ENCODE measurements around the gene FADS1. TPM values are rescaled to one million over a fixed set of nuclear protein-coding genes. Genes with fewer than 3 reads are reported as not detected.

The FADS1 gene
- total and polyA plus RNA-seq, 7 donors: 8.6 to 93.2 (median 17.2) TPM

DNA sequence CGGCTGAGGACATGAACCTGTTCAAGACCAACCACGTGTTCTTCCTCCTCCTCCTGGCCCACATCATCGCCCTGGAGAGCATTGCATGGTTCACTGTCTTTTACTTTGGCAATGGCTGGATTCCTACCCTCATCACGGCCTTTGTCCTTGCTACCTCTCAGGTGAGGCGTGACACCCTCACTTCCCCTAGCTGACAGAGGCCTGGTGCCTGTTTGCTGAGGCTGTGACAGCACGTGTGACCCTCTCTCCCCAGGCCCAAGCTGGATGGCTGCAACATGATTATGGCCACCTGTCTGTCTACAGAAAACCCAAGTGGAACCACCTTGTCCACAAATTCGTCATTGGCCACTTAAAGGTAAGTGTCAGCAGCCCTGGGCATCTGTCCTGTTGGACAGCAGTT, 23.6 kb upstream of the FADS1 start:
- Histone ChIP-seq H3K27me3 (ENCODE audit: insufficient read depth in 3 of 3, low read length in 2 of 3) (no peaks in the 10 kb centered on the region), H3K36me3 (ENCODE audit: insufficient read depth in 1 of 2, low read depth in 1 of 2) (peaks cover 0 to 4% of the 10 kb centered on the region in 2 donors), H3K4me1 (no peaks in the 10 kb centered on the region), H3K27ac (no peak overlapping the region), H3K9me3 (no peaks in the 10 kb centered on the region), H3K4me3 (no peak overlapping the region)
- no peak for TF ChIP-seq CTCF (IDR thresholded peaks at IDR 0.05)
- no peak for ATAC-seq
- WGBS, 3 donors: 93 to 97% (median 95%) methylated on average over 7 of the region's 7 CpGs
- intact Hi-C loops (cut with DNase I): no loop called here
- no peak for DNase-seq

DNA sequence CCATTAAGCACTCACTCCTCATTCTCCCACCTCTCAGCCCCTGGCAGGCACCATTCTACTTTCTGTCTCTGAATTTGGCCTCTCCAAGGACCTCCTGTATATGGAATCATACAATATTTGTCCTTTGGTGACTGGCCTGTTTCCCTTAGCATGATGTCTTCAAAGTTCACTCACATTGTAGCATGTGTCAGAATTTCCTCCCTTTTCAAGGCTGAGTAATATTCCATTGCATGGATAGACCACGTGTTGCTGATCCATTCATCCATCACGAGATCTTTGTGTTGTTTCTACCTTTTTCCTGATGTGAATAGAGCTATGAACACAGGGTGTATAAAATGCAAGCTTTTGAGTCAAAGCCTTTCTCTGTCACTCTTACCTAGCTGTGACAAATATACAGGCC, 22.9 kb upstream of the FADS1 start:
- Histone ChIP-seq H3K9me3 (no peaks in the 10 kb centered on the region), H3K4me3 (no peak overlapping the region), H3K27ac (no peak overlapping the region), H3K36me3 (ENCODE audit: insufficient read depth in 1 of 2, low read depth in 1 of 2) (peaks cover 0 to 4% of the 10 kb centered on the region in 2 donors), H3K27me3 (ENCODE audit: insufficient read depth in 3 of 3, low read length in 2 of 3) (no peaks in the 10 kb centered on the region), H3K4me1 (no peaks in the 10 kb centered on the region)
- no peak for TF ChIP-seq CTCF (IDR thresholded peaks at IDR 0.05)
- DNase-seq (no peak), ATAC-seq (no peak)
- intact Hi-C loops (cut with DNase I): no loop called here
- WGBS, 3 donors: 97 to 100% (median 99%) methylated on average over 2 of the region's 2 CpGs

GRCh38 chr11:61838921-61839320, 22.1 kb upstream of the FADS1 start:
- no peak overlapping the region for H3K27ac ChIP-seq
- ATAC-seq (no peak), DNase-seq (no peak)
- intact Hi-C loops (cut with DNase I): no loop called here
- 88 to 92% (median 88%) methylated on average over 10 of the region's 10 CpGs for WGBS, 3 donors
- TF ChIP-seq CTCF (IDR thresholded peaks at IDR 0.05): no peak
- no peaks in the 10 kb centered on the region for H3K4me1 ChIP-seq
- peaks cover 0 to 4% of the 10 kb centered on the region in 2 donors for H3K36me3 ChIP-seq (ENCODE audit: insufficient read depth in 1 of 2, low read depth in 1 of 2)
- no peaks in the 10 kb centered on the region for H3K27me3 ChIP-seq (ENCODE audit: insufficient read depth in 3 of 3, low read length in 2 of 3)
- H3K4me3 ChIP-seq: no peak overlapping the region
- no peaks in the 10 kb centered on the region for H3K9me3 ChIP-seq

GRCh38 chr11:61838501-61838900, 21.7 kb upstream of the FADS1 start:
- intact Hi-C loops (cut with DNase I): no loop called here
- WGBS, 3 donors: 92 to 95% (median 93%) methylated on average over 5 of the region's 5 CpGs
- peaks cover 0 to 4% of the 10 kb centered on the region in 2 donors for H3K36me3 ChIP-seq (ENCODE audit: insufficient read depth in 1 of 2, low read depth in 1 of 2)
- no peak for TF ChIP-seq CTCF (IDR thresholded peaks at IDR 0.05)
- ATAC-seq (no peak), DNase-seq (no peak)
- no peak overlapping the region for H3K4me3 ChIP-seq
- H3K27me3 ChIP-seq (ENCODE audit: insufficient read depth in 3 of 3, low read length in 2 of 3): no peaks in the 10 kb centered on the region
- no peaks in the 10 kb centered on the region for H3K9me3 ChIP-seq
- no peak overlapping the region for H3K27ac ChIP-seq
- no peaks in the 10 kb centered on the region for H3K4me1 ChIP-seq

DNA sequence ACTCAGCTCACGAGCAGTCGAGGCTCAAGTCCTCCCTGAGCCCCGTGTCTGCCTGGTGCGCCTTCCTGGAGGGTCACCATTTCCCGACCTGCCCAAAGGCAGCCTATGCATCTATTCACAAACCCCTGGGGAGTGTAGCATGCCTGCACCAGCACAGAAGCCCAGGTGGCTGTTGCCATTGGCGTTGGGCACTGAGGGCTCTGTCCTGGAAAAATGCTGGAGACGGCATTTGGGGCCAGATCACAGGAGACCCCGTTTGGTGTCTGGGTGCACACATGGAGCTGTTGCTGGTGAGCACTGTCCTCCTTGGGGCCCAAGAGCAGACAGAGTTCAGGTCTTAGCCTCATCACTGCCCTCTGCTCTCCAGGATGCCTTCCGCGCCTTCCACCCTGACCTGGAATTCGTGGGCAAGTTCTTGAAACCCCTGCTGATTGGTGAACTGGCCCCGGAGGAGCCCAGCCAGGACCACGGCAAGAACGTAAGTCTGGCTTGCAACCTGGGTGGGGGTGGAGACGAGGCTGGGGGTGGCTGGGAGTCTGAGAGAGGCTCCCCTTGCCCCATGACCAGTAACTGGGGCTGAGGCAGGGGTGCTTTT, 20.7 kb upstream of the FADS1 start:
- no peak for ATAC-seq
- intact Hi-C loops (cut with DNase I): no loop called here
- Histone ChIP-seq H3K36me3 (ENCODE audit: insufficient read depth in 1 of 2, low read depth in 1 of 2) (peaks cover 0 to 4% of the 10 kb centered on the region in 2 donors), H3K27ac (no peak overlapping the region), H3K27me3 (ENCODE audit: insufficient read depth in 3 of 3, low read length in 2 of 3) (no peaks in the 10 kb centered on the region), H3K4me3 (no peak overlapping the region), H3K9me3 (no peaks in the 10 kb centered on the region), H3K4me1 (no peaks in the 10 kb centered on the region)
- DNase-seq: no peak
- WGBS, 3 donors: 90 to 93% (median 91%) methylated on average over 15 of the region's 15 CpGs
- no peak for TF ChIP-seq CTCF (IDR thresholded peaks at IDR 0.05)

Data from psoas muscle (tissue), 8 donors.